GM19452 (cell line): ENCODE measurements around the gene CEP72.
A peak's percentile ranks its signal among the peaks of the same experiment; 100 is the strongest.
"Not testable (repeated sequence)": the region's sequence is repeated elsewhere in the genome, so short reads cannot be mapped to it uniquely, and the experiment has no call there.

Experiments
- ATAC-seq: cut with Tn5 transposase; IDR thresholded peaks from one replicate; pipeline ENCODE4 v1.9.1; 2021; ENCODE audit not compliant: unreplicated experiment

The CEP72 gene

DNA sequence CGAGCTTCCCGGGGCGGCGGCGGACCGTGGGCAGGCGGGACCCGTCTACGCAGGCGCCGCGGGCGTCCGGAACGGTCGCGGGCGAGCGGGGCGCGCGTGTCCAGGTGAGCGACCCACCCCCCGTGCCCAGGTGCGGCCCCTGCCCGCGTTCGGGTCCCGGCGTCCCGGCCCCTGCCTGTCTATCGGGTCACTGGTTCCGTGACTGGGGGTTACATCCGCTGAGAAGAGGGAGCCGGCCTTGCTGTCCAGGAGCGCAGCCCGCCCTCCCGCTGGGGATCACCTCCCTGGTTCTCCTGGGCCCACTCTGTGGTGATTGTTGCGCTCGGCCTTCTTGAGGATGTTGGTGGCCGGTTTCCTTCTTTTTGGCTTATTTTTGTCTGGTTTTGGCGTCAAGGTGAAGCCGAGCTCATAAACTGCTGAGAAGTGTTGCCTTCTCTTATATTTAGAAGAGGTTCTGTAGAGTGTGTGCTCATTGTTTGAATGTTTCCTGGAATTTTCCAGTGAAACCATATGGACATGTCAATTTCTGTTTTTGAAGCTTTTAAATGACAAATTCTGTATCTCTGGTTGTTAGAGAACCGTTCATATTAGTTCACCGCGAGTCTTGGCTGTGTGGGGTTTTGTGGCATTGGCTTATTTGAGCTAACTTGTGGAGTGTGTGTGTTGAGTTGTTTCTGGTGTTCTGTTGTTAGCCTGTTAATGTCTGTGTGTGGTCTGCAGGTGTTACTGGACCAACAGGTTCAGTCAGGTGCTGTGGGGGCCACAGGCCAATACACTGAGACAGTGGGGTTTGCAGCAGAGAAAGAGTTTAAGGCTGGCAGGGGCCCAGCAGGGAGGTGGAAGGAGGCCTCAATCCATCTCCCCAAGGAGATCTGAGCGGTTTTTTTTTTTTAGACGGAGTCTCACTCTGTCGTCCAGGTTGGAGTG, 621 bp downstream of the CEP72 start:
- ATAC-seq, result peak; percentile 33

DNA sequence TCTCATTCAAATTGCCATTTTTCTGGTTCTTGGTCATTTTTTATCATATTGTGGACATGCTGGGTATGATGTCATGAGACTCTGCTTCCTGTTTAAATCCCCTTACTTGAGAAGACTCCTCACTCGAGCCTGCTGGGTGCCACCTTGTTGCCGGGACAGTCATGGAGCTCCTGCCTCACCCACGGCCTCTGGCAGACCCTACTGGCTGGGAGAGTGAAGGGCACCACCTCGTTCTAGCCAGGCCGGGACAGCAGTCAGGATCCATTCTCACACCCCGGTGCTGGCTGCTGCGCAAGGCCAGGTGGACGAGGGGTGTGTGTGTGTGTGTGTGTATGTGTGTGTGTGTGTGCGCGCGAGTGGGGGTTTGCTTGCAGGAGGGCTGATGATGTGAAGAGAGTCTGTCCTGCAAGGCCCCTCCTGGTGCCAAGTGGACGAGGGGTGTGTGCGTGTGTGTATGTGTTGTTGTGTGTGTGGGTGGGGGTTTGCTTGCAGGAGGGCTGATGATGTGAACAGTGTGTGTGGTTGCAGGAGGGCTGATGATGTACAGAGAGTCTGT, 4.4 kb downstream of the CEP72 start:
- ATAC-seq, result no peak

DNA sequence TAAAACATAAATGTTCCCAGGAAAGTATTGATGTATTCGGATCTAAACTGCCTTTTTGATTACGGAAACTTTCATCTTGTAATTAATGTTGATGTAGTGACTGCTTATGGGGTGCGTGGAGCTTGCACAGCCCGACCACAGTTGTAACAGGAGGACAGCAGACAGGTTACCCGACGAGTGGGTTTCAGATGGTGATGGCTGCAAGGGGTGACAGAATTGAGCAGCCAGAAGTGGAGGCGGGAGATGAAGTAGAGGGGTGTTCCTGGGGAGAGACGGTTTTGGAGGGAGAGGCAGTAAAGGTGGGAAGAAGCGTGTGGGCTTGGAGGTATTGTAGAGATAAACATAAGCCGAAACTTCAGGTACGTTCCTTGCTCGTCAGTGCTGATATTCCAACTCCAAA, 5.8 kb downstream of the CEP72 start:
- no peak for ATAC-seq

DNA sequence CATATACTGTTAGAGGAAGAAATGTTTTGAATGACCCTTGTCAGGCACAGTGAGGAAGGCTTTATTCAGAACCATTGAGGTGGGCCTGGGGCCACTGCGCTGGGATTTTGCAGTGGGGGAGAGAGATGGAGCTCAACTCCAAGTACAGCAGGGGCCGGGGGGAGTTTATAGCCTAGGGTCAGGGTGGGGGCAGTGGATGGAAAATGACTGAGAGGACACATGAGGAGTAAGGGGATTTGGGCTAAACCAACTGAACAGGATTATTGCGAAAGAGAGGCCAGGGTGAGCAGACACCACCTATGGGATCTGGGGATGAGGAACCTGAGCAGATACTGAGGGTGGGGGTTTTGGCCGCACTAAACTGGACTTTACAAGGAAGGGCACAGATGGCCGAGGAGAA, 6.3 kb downstream of the CEP72 start:
- no peak for ATAC-seq

DNA sequence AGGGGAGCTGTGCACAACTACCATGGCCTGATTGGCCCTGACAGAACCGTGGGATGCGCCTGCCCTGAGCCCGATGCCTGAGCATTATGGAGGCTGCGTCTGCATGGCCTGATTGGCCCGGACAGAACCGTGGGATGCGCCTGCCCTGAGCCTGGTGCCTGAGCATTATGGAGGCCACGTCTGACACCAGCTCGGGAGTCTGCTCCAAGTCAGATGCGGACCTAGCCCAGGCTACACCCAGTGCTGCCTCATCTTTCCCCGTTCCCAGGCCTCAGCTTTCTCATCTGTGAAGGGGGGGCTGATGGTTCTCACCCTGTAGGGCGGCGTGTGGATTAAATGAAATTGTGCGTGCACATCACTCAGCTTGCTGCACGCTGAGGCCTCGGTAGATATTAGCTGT, 7.3 kb downstream of the CEP72 start:
- ATAC-seq, result no peak

DNA sequence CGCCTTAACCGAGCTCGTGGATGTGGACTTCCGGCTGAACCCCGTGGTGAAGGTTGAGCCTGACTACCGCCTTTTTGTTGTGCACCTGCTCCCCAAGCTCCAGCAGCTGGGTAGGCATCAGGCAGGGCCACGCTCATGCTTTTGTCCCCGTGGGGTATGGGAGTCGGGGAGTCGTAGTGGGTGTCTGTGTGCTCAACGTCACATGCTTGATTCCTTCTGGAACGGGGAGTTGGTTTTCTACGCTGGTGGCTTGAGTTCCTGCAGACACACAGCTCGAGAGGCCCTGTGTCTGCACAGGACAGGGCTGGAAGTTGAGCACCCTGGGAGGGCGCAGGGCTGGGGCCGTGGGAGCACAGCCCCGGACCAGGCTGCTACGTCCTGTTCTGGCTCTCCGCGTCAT, 8.0 kb downstream of the CEP72 start:
- ATAC-seq, result no peak

DNA sequence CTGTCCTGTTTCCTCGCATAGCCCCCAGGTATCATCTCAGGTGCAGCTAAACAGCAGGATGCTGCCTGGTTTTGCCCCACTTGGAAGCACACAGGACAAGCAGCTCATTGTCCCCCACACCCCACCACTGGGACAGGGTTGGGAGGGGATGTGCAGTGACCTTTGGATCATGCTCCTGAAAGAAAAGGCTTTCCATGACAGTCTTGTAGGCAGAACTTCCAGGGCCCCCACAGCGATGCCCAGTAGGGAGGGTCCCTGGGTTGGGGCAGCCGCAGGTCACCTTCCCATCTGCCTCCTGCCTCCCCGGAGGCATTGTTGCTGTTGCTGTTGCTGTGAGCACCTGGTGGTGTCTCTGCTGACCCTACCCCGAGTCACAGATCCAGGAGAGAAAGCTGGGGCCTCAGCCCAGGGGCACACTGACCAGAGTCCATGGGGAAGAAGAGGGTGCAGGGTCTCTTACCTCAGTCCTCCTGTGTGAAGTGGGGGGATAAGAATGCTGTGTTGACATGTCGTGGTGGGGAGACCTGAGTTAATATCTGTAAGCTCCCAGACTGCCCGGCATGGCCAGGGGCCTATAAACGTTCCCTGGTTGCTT, 8.5 kb downstream of the CEP72 start:
- ATAC-seq, result no peak

DNA sequence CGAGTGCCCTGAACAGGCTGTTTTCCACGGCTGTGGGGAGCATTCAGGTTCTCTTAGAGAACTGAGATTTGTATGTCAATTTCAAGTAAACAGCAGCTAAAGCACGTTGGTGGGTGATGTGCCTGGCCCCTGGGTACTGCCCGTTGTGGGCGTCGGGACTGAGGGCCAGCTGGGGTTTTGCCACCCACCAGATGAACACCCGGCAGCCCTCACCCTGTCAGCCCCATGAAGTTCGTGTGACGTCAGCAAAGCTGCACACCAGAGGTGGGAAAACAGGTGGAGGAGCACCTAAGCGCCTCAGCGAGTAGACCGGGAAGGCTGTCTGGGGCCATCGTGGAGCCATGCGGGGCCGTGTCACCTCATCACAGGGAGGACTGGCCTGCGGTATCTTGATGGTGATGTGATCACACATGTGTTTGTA, 9.2 kb downstream of the CEP72 start:
- ATAC-seq, result no peak

DNA sequence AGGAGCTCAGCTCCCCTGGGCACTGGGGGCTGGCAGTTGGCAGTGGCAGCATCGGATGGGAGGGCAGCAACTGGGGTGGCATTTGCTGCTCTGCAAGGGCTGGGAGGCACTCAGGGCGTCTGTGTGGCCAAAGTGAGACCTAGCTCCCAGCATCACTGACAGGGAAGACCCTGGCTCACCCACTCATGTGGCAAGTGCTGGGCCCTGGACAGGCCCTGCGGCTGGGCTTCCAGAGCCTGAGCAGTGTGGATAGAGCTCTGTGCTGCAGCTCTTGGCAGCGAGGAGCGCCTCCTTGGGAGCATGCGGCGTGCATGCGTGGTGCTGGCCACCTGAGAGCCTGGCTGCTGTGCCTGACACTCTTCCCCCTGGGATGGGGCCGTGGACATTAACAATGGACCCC, 10.2 kb downstream of the CEP72 start:
- no peak for ATAC-seq

DNA sequence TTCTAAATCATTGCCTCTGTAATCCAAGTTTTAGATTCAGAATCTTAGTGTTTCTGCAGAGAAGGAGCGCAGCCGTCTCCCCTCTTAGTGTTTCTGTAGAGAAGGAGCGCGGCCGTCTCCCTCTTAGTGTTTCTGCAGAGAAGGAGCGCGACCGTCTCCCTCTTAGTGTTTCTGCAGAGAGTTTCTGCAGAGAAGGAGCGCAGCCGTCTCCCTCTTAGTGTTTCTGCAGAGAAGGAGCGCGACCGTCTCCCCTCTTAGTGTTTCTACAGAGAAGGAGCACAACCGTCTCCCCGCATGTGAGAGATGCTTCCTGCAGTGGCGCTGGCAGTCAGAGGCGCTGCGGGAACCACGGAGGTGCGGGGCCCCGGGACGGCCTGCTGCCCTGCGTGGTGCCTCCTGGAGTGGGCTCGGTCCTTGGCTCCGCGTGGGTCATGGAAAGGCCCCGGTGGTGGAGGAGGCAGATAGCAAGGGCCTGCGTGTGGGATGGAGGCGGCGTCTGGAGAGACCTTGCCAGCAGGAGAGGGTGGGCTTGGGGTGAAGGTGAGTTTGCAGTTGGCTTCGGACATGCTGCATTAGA, 10.9 kb downstream of the CEP72 start:
- ATAC-seq, result no peak

DNA sequence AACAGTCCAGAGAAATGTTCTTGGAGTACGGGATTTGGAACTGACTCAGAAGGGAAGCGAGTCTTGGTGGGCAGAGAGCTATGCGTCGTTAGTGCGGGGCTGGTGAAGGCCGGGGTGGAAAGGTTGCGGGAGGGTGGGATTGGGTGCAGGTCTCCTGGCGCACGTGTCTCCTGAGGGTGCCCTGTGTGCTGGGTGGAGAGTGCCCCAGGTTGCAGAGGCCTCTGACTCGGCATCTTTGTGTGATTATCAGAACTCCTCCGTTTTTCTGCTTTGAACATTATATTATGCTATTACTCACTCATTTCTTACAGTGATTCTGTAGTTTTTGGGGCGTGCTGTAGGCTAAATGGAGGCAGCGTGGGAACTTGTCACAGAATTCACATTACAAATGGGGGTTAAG, 11.4 kb downstream of the CEP72 start:
- no peak for ATAC-seq

DNA sequence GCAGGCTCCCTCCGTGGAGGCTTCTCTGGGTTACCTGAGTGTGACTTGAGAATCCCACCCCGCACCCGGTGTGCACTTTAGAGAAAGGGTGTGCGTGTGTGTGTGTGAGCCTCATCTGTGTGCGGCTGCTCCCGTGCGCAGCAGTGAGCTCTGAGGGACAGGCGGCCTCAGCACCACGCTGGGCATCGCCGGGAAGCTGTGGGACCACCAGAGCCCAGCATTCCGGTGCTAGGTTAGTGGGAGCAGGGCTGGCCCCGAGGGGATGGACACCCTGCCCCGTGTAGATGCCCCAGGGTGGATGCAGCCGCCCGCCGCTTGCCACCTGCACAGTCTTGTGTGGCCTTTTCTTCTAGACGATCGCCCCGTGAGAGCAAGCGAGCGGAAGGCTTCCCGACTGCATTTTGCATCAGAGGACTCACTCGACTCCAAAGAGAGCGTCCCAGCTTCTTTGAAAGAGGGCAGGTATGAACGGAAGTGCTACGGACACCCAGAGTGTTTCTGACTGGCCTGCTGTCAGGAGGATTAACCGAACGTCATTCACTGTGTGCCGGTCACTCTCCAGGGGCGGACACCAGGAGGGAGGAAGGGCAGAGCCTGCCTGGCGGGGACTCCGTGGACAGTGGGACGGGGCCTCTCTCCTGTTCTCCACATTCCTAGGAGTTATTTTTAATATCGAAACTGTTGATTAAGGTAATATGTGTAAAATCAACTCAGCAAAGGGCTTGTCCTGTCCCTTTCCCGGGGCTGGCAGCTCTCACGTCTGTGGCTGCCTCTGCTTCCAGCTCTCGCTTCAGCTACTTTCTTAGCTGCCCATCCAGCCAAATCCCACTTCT, 12.2 kb downstream of the CEP72 start:
- no peak for ATAC-seq

DNA sequence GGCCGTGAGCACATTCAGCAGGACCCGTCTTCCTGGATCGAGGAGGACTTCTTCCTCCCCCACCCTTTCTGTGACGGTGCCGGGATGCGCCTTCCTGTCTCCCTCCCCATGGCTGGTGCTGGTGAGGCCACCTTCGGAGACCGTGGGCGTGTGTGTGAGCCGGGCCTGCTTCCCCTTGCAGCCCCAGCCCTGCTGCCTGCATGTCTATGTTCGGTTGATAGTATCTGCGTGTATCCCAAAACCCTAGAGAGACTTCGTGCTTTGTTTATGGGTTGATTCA, 12.8 kb downstream of the CEP72 start:
- ATAC-seq, result no peak

DNA sequence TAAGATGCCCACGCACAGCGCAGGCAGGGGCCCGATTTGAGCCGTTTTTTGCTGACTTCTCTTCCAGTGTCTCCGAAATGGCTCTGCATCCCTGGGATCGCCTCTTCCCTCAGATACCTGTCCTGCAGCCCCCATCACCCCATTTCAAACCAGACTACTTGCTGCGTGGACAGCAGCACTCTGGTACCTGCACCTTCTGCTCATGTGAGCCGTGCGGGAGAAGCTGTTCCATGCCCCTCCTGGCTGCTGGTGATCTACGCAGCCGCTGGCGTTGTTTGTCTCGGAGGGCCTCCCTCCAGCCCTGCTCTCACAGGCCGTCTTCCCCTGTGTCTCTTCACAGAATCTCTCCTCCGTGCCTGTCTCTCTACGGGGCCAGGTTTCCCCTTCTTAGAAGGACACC, 13.4 kb downstream of the CEP72 start:
- no peak for ATAC-seq

DNA sequence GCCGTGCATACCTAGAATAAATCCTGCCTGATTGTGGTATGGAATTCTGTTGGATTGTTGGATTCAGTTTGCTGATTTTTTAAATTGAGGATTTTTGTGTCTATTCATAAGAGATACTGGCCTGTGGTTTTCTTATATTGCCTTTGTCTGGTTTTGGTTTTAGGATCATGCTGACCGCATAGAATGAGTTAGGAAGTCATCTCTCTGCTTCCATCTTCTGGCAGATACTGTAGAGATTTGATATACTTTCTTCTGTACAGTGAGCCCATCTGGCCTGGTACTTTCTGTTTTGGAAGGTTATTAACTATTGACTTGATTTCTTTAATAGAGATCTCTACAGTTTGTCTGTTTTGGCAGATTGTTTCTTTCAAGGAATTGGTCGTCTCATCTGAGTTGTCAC, 14.7 kb downstream of the CEP72 start:
- ATAC-seq, result no peak

DNA sequence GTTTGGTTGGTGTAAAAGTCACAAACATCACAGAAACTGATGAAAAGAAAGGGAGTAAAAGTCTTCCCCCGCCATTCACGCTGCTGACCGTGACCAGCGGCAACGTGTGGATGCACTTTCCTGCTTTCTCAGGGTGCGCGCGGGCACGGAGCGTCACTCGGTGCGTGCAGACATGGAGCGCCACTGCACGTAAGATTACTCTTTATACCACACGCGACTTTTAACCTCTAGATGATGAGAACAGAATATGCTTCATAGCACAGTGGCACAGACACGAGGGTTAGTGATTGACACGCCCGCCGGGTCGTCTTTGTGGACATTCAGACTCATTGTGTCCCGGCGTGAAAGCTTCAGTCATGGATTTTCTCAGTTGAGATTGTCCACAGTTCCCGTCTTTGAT, 15.7 kb downstream of the CEP72 start:
- ATAC-seq, result no peak

DNA sequence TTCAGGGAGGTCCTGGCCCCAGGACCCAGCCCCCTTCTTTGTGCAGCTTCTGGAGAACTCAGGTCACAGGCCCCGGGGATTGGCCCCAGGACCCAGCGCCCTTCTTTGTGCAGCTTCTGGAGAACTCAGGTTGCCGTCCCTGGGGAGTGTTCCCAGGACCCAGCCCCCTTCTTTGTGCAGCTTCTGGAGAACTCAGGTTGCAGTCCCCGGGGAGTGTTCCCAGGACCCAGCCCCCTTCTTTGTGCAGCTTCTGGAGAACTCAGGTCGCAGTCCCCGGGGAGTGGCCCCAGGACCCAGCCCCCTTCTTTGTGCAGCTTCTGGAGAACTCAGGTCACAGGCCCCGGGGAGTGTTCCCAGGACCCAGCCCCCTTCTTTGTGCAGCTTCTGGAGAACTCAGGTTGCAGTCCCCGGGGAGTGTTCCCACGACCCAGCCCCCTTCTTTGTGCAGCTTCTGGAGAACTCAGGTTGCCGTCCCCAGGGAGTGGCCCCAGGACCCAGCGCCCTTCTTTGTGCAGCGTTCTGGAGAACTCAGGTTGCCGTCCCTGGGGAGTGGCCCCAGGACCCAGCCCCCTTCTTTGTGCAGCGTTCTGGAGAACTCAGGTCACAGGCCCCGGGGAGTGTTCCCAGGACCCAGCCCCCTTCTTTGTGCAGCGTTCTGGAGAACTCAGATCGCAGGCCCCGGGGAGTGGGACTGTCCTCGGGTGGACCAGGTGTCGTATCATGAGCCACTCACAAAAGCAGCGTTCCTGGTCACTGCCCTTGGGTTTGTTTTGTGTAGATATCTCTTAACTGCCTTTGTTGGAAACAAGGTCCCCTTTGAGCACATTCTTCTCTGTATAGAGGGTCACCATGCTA, 16.4 kb downstream of the CEP72 start:
- ATAC-seq, result not testable (repeated sequence)

DNA sequence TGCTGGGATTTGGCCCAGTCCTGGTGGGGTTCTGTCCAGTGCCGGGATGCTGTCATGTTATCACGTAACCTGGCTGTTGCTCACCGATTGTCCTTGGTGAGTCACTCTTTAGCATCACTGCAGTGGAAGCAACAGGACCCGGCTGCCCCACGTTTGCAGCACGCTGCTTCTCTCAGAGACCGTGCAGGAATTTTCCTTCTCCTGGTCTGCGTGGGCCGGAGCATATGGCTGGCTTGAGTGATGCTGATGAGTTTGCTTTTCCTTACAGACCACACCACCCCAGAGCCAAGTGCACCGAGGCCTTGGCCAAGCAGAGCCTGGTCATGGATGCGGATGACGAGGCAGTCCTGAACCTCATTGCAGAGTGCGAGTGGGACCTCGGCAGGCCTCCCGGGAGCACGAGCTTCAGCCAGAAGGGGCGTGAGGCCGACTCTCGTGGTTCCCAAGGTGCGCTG, 21.4 kb downstream of the CEP72 start:
- no peak for ATAC-seq

DNA sequence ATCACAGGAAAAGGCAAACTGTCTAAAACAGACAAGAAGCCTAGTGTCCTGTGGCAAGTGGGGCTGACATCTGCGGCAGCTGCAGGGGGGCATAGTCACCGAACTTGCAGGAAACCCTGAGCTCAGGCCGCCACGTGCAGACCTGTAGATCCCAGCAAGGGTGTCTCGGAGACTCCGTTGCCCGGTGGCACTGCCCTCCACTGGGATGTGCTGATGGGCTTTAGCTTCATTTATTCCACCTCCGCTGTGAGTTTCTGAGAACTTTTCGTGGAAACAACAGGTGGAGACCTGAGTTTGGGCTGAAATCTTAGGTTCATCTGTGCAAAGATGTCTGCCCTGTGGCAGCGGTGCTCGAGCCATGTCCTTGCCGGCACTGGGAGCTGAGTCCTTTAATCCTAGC, 22.1 kb downstream of the CEP72 start:
- ATAC-seq, result no peak

DNA sequence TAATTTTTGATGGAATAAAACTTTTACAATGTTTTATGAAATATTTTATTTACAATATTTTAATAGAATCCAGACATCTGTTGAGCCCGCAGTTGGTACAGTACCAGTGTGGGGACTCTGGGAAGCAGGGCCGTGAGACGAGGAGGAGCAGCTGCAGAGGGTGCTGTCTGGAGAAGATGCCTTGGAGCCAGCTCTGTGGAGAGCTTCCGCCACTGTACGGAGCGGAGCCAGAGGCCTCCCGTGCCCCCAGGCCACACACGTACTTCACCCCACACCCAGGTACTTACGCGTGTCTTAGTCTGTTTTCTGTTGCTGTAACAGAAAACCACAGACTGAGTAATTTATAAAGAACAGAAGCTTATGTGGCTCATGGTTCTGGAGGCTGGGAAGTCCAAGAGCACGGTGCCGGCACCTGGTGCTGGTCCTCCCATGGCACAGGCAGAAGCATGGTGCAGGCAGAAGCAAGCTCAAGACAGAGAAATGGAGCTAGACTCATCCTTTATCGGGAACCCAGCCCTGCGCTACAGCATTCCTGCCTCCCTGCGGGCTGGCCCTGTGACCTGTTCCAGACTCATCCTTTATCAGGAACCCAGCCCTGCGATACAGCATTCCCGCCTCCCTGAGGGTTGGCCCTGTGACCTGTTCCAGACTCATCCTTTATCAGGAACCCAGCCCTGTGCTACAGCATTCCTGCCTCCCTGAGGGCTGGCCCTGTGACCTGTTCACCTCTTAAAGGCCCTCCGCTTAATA, 23.3 kb downstream of the CEP72 start:
- no peak for ATAC-seq
